Naive thymus-derived CD4-positive, alpha-beta T cell (primary cell): ENCODE results near the gene ACOT8. TPM values are rescaled to one million over a fixed set of nuclear protein-coding genes. Genes with fewer than 3 reads are reported as not detected.

ENCODE experiments used
- ATAC-seq: fragments of 150-1000 bp; cut with Tn5 transposase; 2 replicates; pipeline ENCODE4 v1.10.0; 2021; ENCODE audit warnings: mild to moderate bottlenecking, moderate library complexity
- CTCF ChIA-PET: fragments of 350-600 bp; sonication (Branson Sonifier 250); formaldehyde crosslinking; loops from one replicate; lab custom pipeline; 2021; ENCODE audit warnings: antibody characterized with exemption; lab: Charles Lee
- POLR2A ChIA-PET: fragments of 350-600 bp; sonication (Branson Sonifier 250); formaldehyde crosslinking; loops from one replicate; lab custom pipeline; 2021; ENCODE audit warnings: antibody characterized with exemption, inconsistent platforms; lab: Charles Lee
- DNase-seq, 9 donors: peaks; one replicate each; pipeline versions ENCODE4 v3.0.0 to v3.0.0-alpha.2; 2020 to 2022; ENCODE audit warnings: mixed read lengths in 1 of 9
- H3K27ac ChIP-seq: one replicate; pipeline ENCODE4 v1.7.0; 2013; ENCODE audit warnings: mild to moderate bottlenecking, low read depth, low read length, moderate library complexity
- H3K27me3 ChIP-seq, 2 donors: one replicate each; pipeline ENCODE4 v1.7.0; 2013; ENCODE audit warnings: low read length in 2 of 2, mild to moderate bottlenecking in 2 of 2, moderate library complexity in 2 of 2; ENCODE audit not compliant: control insufficient read depth in 2 of 2, insufficient read depth in 2 of 2
- H3K36me3 ChIP-seq, 3 experiments: 1 replicate in 2 of 3; 2 replicates in 1 of 3; pipeline ENCODE4 v1.7.0; 2013; ENCODE audit warnings: low read length in 3 of 3, mild to moderate bottlenecking in 3 of 3, moderate library complexity in 1 of 3; ENCODE audit not compliant: insufficient read depth in 3 of 3, control insufficient read depth in 2 of 3
- H3K4me1 ChIP-seq, 2 donors: one replicate each; pipeline ENCODE4 v1.7.0; 2013; ENCODE audit warnings: low read length in 2 of 2, mild to moderate bottlenecking in 2 of 2, moderate library complexity in 1 of 2; ENCODE audit not compliant: control insufficient read depth in 2 of 2, insufficient read depth in 2 of 2
- H3K4me3 ChIP-seq: 2 replicates; pipeline ENCODE4 v1.7.0; 2013; ENCODE audit warnings: mild to moderate bottlenecking, low read length
- H3K9me3 ChIP-seq, 3 experiments: 1 replicate in 2 of 3; 2 replicates in 1 of 3; pipeline ENCODE4 v1.7.0; 2013; ENCODE audit warnings: low read length in 3 of 3; ENCODE audit not compliant: control insufficient read depth in 2 of 3
- H3K27ac Mint-ChIP-seq, 9 donors: one replicate each; pipeline ENCODE4 v1.8.0; 2020 to 2022; ENCODE audit warnings: mixed read lengths in 9 of 9, mild to moderate bottlenecking in 8 of 9, moderate library complexity in 5 of 9, inconsistent platforms in 2 of 9
- H3K27me3 Mint-ChIP-seq, 5 donors: one replicate each; pipeline ENCODE4 v1.8.0; 2021 to 2022; ENCODE audit warnings: mixed read lengths in 5 of 5, mild to moderate bottlenecking in 1 of 5
- H3K36me3 Mint-ChIP-seq, 5 donors: one replicate each; pipeline ENCODE4 v1.8.0; 2020 to 2022; ENCODE audit warnings: mixed read lengths in 5 of 5, mild to moderate bottlenecking in 3 of 5, inconsistent platforms in 1 of 5
- H3K4me1 Mint-ChIP-seq, 7 donors: one replicate each; pipeline ENCODE4 v1.8.0; 2020 to 2022; ENCODE audit warnings: mixed read lengths in 7 of 7, mild to moderate bottlenecking in 3 of 7, inconsistent platforms in 1 of 7
- H3K4me3 Mint-ChIP-seq, 10 donors: one replicate each; pipeline ENCODE4 v1.8.0; 2020 to 2022; ENCODE audit warnings: mild to moderate bottlenecking in 10 of 10, mixed read lengths in 10 of 10, moderate library complexity in 6 of 10, inconsistent platforms in 2 of 10
- H3K9me3 Mint-ChIP-seq, 11 donors: one replicate each; pipeline ENCODE4 v1.8.0; 2020 to 2022; ENCODE audit warnings: mixed read lengths in 11 of 11, mild to moderate bottlenecking in 4 of 11, inconsistent platforms in 1 of 11, moderate library complexity in 1 of 11
- intact Hi-C, 2 donors: fragments of 100-400 bp; cut with micrococcal nuclease; formaldehyde crosslinking; loops; one replicate each; pipeline ENCODE4 v1.15.1; 2023
- polyA plus RNA-seq, 2 donors: library from polyadenylated mRNA; unstranded; fragments of 300-500 nt; fragmentation: Illumina TruSeq; gene quantifications; one replicate each; pipeline ENCODE4 v1.2.3, GENCODE V29; 2021
- total RNA-seq, 6 experiments: library from RNA in 5 of 6; stranded (reverse) in 5 of 6; gene quantifications; 1 replicate in 5 of 6; 2 replicates in 1 of 6; pipeline ENCODE4 v1.2.3 and lab custom pipeline; 2021 to 2026

Gene ACOT8
- total and polyA plus RNA-seq, 7 experiments from 2014 or later = 20.5 to 38.7 (median 33.8) TPM

DNA sequence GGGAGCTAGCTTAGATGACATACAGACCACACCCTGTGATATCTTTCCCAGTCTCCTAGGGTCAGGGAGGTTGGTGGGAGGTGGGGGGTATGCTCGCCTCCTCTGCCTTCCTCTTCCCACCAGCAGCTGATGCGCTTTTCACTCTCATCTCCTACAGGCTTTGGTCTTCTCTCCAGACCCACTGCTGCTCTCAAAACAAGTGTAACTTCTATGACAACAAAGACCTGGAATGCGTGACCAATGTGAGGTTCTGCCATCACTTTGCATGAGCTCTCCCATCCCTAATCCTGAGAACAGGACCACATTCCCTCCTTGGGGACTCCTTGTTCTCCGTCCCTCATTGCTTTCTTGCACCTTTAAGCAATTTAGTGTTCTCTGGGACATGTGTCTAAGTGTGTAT lies 36.6 kb upstream of the ACOT8 start:
- intact Hi-C loops = loop anchor here in 1 of 2 donors (5.0 kb wide), 1 partner anchor 97 kb away; no protein-coding TSS in a partner anchor
- Mint-ChIP-seq H3K4me3 (peak overlapping the region in 3 of 10 donors; percentile 10 to 95 (median 34)), H3K27me3 (no peaks in the 10 kb centered on the region), H3K36me3 (peaks cover 1 to 23% (median 8%) of the 10 kb centered on the region in 5 donors), H3K27ac (peak overlapping the region in 2 of 9 donors; percentile 54 to 71), H3K9me3 (no peaks in the 10 kb centered on the region), H3K4me1 (peaks cover 16 to 33% (median 26%) of the 10 kb centered on the region in 7 donors)
- no peaks in the 10 kb centered on the region for H3K27me3 ChIP-seq
- no peak for DNase-seq
- H3K36me3 ChIP-seq = peaks cover 0 to 49% (median 4%) of the 10 kb centered on the region in 3 experiments
- ATAC-seq = no peak
- no peaks in the 10 kb centered on the region for H3K9me3 ChIP-seq
- ChIA-PET POLR2A (interaction anchor here (0.9 to 4.7 kb wide), 4 partner anchors 12 to 77 kb away, joined by 3 to 26 read pairs (median 7); partner anchors contain the start of genes PCIF1 and ZNF335), CTCF (no interaction called here)
- peaks cover 22 to 25% of the 10 kb centered on the region in 2 donors for H3K4me1 ChIP-seq
- no peak overlapping the region for H3K27ac ChIP-seq
- no peak overlapping the region for H3K4me3 ChIP-seq

DNA sequence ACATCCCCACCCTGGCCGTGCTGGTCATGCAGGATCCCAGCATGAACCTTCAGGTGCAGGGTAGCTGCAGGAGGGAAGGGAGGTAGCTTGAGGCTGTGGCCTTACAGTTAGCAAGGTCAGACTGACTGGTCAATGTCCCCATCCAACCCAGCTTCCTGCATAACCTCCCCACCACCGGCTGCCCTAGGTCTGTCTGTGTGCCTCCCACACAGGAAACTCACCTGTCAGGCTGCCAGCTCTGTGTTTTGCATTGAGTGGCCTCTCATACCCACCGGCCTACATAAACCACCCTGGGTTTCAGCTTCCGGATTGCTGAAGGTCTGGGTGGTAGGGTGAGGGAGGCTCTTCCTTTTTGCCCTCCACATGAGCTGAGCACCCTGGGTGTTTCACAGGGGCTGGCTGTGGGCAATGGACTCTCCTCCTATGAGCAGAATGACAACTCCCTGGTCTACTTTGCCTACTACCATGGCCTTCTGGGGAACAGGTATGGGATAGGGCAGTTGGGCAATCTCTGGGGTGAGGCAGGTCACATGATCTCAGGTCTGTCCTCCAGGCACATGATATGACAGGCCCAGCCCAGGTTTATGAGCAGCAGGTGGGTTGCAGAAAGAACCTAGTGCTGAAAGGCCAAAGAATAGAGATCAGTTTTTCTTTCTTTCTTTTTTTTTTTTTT lies 35.8 kb upstream of the ACOT8 start:
- H3K4me3 ChIP-seq = peak overlapping the region; percentile 96
- ChIA-PET POLR2A (interaction anchor here (0.6 to 4.7 kb wide), 11 partner anchors 12 to 222 kb away, joined by 3 to 64 read pairs (median 3); partner anchors contain the start of genes ACOT8, PCIF1, ZNF335 and ZSWIM1), CTCF (interaction anchor here (1.0 to 1.4 kb wide), 5 partner anchors 30 to 94 kb away, joined by 3 to 4 read pairs (median 3); no protein-coding TSS in a partner anchor)
- peak overlapping the region; percentile 88 to 95 (median 93) for H3K4me3 Mint-ChIP-seq
- no peaks in the 10 kb centered on the region for H3K27me3 Mint-ChIP-seq
- H3K36me3 Mint-ChIP-seq = peaks cover 0 to 20% (median 8%) of the 10 kb centered on the region in 5 donors
- intact Hi-C loops = loop anchor here in 1 of 2 donors (5.0 kb wide), 1 partner anchor 96 kb away; no protein-coding TSS in a partner anchor
- DNase-seq (no peak), ATAC-seq (no peak)
- H3K27ac Mint-ChIP-seq = peak overlapping the region in 6 of 9 donors; percentile 44 to 91 (median 76)
- H3K27ac ChIP-seq = no peak overlapping the region
- no peaks in the 10 kb centered on the region for H3K9me3 Mint-ChIP-seq
- peaks cover 22 to 25% of the 10 kb centered on the region in 2 donors for H3K4me1 ChIP-seq
- H3K9me3 ChIP-seq = no peaks in the 10 kb centered on the region
- peaks cover 16 to 33% (median 26%) of the 10 kb centered on the region in 7 donors for H3K4me1 Mint-ChIP-seq
- H3K27me3 ChIP-seq = no peaks in the 10 kb centered on the region
- H3K36me3 ChIP-seq = peaks cover 0 to 42% (median 4%) of the 10 kb centered on the region in 3 experiments

DNA sequence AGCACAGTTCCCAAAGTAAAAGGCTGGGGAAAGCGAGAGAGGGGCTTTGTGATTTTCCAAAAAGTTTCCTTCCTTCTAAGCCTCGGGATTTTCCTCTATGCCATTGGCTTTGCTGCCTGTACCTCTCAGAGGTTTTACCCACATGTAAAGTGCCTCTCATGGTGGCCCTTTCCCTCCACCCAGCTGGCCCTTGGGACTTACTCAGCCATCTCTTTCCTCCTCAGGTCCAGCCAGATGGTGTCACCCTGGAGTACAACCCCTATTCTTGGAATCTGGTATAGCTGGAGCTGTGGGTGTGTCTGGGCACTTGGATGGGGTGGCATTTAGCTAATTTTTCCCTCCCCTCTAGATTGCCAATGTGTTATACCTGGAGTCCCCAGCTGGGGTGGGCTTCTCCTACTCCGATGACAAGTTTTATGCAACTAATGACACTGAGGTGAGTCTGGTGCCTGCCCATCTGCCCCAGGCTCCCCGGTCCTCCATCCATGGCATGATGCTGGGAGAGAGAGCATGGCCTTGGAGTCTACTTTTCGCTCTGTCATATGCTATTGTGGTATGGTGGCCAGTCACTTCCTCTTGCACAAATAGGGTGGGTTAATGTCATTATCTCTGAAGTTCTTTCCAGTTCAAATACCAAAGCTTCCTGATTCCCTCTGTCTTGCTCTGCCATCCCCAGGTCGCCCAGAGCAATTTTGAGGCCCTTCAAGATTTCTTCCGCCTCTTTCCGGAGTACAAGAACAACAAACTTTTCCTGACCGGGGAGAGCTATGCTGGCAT lies 35.0 kb upstream of the ACOT8 start:
- H3K27me3 Mint-ChIP-seq = no peaks in the 10 kb centered on the region
- H3K36me3 Mint-ChIP-seq = peaks cover 0 to 17% (median 7%) of the 10 kb centered on the region in 5 donors
- POLR2A ChIA-PET = interaction anchor here (0.6 to 4.7 kb wide), 13 partner anchors 11 to 472 kb away, joined by 3 to 65 read pairs (median 5); partner anchors contain the start of genes ACOT8, PCIF1, ZNF335 and ZSWIM1

DNA sequence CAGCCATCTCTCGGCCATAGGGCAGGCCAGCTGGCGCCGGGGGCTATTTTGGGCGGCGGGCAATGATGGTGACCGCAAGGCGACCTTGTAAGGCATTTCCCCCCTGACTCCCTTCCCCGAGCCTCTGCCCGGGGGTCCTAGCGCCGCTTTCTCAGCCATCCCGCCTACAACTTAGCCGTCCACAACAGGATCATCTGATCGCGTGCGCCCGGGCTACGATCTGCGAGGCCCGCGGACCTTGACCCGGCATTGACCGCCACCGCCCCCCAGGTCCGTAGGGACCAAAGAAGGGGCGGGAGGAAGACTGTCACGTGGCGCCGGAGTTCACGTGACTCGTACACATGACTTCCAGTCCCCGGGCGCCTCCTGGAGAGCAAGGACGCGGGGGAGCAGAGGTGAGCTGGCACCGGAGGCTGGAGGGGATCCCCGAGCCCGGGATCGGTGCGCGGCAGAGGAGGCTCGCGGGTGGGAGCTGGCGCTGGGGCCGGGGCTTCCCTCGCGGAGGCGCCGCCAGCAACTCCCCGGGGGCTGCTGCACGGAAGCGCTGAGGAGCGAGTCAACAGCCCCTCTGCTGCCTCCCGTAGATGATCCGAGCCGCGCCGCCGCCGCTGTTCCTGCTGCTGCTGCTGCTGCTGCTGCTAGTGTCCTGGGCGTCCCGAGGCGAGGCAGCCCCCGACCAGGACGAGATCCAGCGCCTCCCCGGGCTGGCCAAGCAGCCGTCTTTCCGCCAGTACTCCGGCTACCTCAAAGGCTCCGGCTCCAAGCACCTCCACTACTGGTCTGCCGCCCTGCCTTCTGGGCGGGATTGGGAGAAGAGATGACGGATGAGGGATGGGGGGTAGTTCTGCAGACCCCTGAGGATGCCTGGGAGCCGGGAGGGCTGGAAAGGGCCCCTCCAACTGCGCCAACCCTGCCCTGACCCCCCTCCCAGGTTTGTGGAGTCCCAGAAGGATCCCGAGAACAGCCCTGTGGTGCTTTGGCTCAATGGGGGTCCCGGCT lies 34.1 kb upstream of the ACOT8 start, which contains the start of the genes CTSA and NEURL2:
CTSA (plus strand) TSS at position 351 of the 999 bp plus-strand sequence; CDS start at position 585, 234 bp downstream.
NEURL2 (minus strand) TSS at position 224 of the 999 bp plus-strand sequence; CDS start at position 7, 217 bp downstream.
- CTCF ChIA-PET = interaction anchor here (1.1 to 2.3 kb wide), 2 partner anchors 10 to 42 kb away, joined by 8 to 9 read pairs; partner anchors contain the start of gene ZSWIM1

More for the DNA sequence above, 35.0 kb upstream of the ACOT8 start:
- Histone ChIP-seq H3K4me3 (peak overlapping the region; percentile 96), H3K27ac (peak overlapping the region; percentile 76), H3K4me1 (peaks cover 22 to 25% of the 10 kb centered on the region in 2 donors), H3K36me3 (peaks cover 0 to 35% (median 4%) of the 10 kb centered on the region in 3 experiments), H3K27me3 (no peaks in the 10 kb centered on the region), H3K9me3 (no peaks in the 10 kb centered on the region)
- CTCF ChIA-PET = interaction anchor here (1.0 to 1.4 kb wide), 5 partner anchors 30 to 93 kb away, joined by 3 to 4 read pairs (median 3); no protein-coding TSS in a partner anchor
- peak; percentile 23 for ATAC-seq
- intact Hi-C loops = loop anchor here in 1 of 2 donors (5.0 kb wide), 1 partner anchor 95 kb away; no protein-coding TSS in a partner anchor
- Mint-ChIP-seq H3K9me3 (no peaks in the 10 kb centered on the region), H3K4me1 (peaks cover 17 to 37% (median 26%) of the 10 kb centered on the region in 7 donors), H3K27ac (peak overlapping the region; percentile 44 to 91 (median 64)), H3K4me3 (peak overlapping the region; percentile 88 to 95 (median 93))
- no peak for DNase-seq

More for the DNA sequence above, 34.1 kb upstream of the ACOT8 start, which contains the start of the genes CTSA and NEURL2:
- POLR2A ChIA-PET = interaction anchor here (1.1 to 4.7 kb wide), 10 partner anchors 8 to 473 kb away, joined by 3 to 65 read pairs (median 5); partner anchors contain the start of genes ACOT8, PCIF1, ZNF335 and ZSWIM1
- H3K4me1 ChIP-seq = peaks cover 22 to 25% of the 10 kb centered on the region in 2 donors
- Mint-ChIP-seq H3K9me3 (no peaks in the 10 kb centered on the region), H3K4me1 (peaks cover 17 to 37% (median 26%) of the 10 kb centered on the region in 7 donors), H3K27me3 (no peaks in the 10 kb centered on the region), H3K36me3 (peaks cover 0 to 11% (median 6%) of the 10 kb centered on the region in 5 donors), H3K27ac (peak within 1 kb of the TSS; percentile 85 to 97 (median 90)), H3K4me3 (peak within 1 kb of the TSS; percentile 88 to 95 (median 93))
- intact Hi-C loops = loop anchor here (1.0 to 5.0 kb wide), 11 partner anchors 10 to 100 kb away; partner anchors contain the start of genes ACOT8 (in 2 of the 2), UBE2C (in 2 of the 2), ZSWIM1 (in 2 of the 2) and ZSWIM3 (in 2 of the 2)
- ATAC-seq (peak; percentile 87), DNase-seq (peak; percentile 62 to 90 (median 83))
- H3K27me3 ChIP-seq = no peaks in the 10 kb centered on the region
- no peaks in the 10 kb centered on the region for H3K9me3 ChIP-seq
- H3K4me3 ChIP-seq = peak within 1 kb of the TSS; percentile 96
- H3K27ac ChIP-seq = peak within 1 kb of the TSS; percentile 76
- H3K36me3 ChIP-seq = peaks cover 0 to 32% (median 4%) of the 10 kb centered on the region in 3 experiments
